22Rv1 (cell line): ENCODE results near the gene FAM234B.

Experiments
- H3K27ac ChIP-seq: fragments of 450-650 bp; 2 replicates; pipeline ENCODE4 v1.5.1; 2017
- CTCF ChIP-seq: fragments of 450-650 bp; IDR thresholded peaks from 2 replicates; pipeline ENCODE4 v1.5.1; 2017; ENCODE audit warnings: mild to moderate bottlenecking
- ZFX ChIP-seq: fragments of 450-650 bp; IDR thresholded peaks from 2 replicates; pipeline ENCODE4 v1.6.1; 2017; ENCODE audit warnings: antibody characterized with exemption, borderline replicate concordance

The FAM234B gene

DNA sequence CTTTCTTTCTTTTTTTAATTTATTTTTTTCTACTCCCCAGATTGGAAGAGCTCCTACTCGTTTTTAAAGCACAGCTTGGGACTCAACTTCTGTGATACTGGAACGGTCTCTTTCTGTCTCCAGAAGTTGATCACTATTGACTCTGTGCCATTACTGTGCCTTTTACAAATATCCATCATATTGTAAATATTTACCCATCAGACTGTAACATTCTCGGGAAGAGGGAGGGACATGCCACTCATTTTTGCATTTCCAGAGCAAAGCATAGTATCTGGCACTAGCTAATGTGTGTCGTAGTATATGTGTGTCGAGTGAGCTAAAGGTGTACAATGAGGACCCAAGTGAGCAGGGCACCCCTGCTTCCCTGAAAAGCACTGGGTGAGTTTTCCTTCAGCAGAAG, 83.3 kb downstream of the FAM234B start:
- TF ChIP-seq ZFX (no peak), CTCF (no peak)
- peak overlapping the region; percentile 74 for H3K27ac ChIP-seq

DNA sequence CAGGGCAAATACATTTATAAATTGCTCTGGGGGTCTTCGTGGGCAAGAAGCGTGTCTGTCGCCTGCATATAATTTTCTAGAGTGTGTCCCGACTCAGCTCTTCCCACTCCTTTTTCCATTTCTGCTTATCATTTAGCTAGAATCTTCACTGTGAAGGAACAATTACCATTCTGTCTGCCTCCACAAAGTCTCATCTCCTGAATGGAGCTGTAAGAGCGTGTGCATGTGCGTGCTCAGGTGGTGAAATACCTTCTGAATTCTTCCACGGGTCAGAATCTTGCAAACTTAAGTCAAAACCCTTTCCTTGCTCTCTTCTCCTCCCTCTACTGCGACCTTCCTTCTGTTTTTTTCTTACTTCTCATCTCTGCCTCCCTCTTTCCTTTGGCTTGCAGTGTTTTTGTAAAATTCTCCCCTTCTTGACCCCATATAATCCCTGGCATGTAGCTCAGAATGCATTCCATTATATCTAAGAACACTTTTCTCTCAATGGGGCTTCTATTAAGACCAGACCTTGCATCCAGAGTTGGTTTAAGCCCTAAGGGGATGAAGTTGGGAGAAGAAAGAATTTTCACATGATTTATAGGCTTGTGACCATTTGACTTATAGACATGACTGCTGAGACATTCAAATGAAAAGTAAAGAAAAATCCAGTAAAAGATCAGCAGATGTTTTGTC, 84.2 kb downstream of the FAM234B start:
- peak overlapping the region; percentile 74 for H3K27ac ChIP-seq
- TF ChIP-seq CTCF (no peak), ZFX (no peak)

GRCh38 chr12:13130981-13131380, 86.8 kb downstream of the FAM234B start:
- no peak overlapping the region for H3K27ac ChIP-seq
- TF ChIP-seq ZFX (no peak), CTCF (no peak)
